ENCODE measurements around the gene BIRC6.

BIRC6 gene

DNA sequence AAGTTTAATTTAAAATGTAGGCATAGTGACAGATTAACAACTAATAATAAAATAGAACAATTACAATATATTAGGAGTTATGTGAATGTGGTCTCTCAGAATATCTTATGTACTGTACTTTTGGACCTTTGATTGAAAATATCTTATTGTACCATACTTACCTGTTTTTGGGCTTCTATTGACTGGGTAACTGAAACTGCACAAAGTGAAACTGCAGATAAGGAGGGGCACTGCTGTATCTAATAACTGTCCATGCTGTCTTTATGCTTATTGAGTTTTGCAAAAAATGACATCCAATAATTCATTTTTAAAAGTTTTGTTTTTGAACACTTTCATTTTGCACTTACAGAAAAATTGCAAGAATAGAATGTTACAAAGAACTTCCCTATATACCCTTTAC, 19.9 kb downstream of the BIRC6 start:
- TF ChIP-seq, protein P1, sequence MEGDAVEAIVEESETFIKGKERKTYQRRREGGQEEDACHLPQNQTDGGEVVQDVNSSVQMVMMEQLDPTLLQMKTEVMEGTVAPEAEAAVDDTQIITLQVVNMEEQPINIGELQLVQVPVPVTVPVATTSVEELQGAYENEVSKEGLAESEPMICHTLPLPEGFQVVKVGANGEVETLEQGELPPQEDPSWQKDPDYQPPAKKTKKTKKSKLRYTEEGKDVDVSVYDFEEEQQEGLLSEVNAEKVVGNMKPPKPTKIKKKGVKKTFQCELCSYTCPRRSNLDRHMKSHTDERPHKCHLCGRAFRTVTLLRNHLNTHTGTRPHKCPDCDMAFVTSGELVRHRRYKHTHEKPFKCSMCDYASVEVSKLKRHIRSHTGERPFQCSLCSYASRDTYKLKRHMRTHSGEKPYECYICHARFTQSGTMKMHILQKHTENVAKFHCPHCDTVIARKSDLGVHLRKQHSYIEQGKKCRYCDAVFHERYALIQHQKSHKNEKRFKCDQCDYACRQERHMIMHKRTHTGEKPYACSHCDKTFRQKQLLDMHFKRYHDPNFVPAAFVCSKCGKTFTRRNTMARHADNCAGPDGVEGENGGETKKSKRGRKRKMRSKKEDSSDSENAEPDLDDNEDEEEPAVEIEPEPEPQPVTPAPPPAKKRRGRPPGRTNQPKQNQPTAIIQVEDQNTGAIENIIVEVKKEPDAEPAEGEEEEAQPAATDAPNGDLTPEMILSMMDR (IDR thresholded peaks at IDR 0.05; ENCODE audit: control extremely low read depth, extremely low read depth, low read depth, missing control alignments): no peak
- DNase-seq (ENCODE audit: extremely low spot score): no peak
- POLR2A ChIA-PET: no interaction called here
- CTCF ChIA-PET: interaction anchor here (1.8 kb wide), 1 partner anchor 17 kb away, joined by 3 read pairs; no protein-coding TSS in a partner anchor

DNA sequence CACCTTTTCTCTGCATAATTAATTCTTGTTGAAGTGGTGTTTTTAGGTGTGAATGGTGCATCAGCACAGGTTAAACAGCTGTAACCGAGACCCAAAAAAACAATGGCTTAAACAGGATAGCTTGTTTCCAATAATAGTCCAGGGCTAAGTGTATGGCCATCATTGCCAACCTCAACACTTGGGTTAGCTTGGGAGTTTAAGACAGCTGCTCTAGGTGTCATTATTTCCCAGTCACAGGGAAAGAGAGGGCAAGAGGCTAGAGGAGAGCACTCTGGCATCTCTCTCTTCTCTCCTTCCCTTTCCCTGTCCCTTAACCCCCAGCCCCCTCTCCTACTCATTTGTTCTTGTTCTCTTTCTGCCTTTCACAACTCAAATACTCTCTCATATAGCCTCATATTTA, 21.1 kb downstream of the BIRC6 start:
- CTCF ChIA-PET: interaction anchor here (1.0 to 1.1 kb wide), 3 partner anchors 13 to 92 kb away, joined by 3 read pairs; no protein-coding TSS in a partner anchor
- DNase-seq (ENCODE audit: extremely low spot score): no peak
- TF ChIP-seq, protein P1 (IDR thresholded peaks at IDR 0.05; ENCODE audit: control extremely low read depth, extremely low read depth, low read depth, missing control alignments): no peak
- POLR2A ChIA-PET: no interaction called here

DNA sequence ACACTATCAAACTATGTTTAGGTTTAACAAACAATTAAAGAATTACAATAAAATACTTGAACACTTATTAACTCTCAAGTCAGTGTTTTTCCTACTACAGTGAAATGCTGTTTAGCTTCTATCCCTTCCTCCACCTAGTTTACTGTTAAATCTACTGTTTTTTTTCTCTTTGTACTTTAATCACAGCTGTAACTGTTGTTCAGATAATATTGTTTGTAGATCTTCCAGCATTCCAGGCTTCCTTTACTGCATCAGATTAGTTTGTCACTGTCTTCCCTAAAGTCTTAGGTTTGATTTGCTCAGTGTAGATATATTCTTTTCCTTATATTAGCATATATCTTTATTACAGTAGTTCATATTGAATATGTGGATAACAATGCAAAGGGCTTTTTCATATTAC, 22.5 kb downstream of the BIRC6 start:
- ChIA-PET POLR2A (no interaction called here), CTCF (interaction anchor here (1.0 to 3.4 kb wide), 5 partner anchors 11 to 26 kb away, joined by 3 to 14 read pairs (median 4); no protein-coding TSS in a partner anchor)
- TF ChIP-seq, protein P1 (IDR thresholded peaks at IDR 0.05; ENCODE audit: control extremely low read depth, extremely low read depth, low read depth, missing control alignments): no peak
- DNase-seq (ENCODE audit: extremely low spot score): no peak

DNA sequence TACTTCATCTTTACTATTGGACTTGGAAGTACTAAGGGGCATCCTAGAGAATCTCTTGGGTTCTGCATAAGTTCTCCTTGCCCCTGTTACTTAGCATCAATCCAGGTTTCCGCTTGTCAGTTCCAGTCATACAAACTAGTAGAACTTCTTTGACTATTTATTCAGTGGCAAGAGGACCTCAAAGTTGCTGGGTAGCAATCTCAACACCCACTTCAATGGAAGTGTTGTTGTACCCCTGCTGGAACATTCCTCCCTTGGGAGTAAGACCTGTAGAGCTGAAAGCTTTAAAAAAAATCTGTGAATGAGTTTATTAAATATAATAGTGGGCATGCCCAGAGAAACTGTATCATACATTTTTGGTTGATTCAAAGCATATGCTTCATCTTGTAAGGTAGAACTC, 27.0 kb downstream of the BIRC6 start:
- no peak for DNase-seq (ENCODE audit: extremely low spot score)
- ChIA-PET CTCF (interaction anchor here (2.1 kb wide), 1 partner anchor 15 kb away, joined by 8 read pairs; no protein-coding TSS in a partner anchor), POLR2A (no interaction called here)
- TF ChIP-seq, protein P1 (IDR thresholded peaks at IDR 0.05; ENCODE audit: control extremely low read depth, extremely low read depth, low read depth, missing control alignments): no peak

DNA sequence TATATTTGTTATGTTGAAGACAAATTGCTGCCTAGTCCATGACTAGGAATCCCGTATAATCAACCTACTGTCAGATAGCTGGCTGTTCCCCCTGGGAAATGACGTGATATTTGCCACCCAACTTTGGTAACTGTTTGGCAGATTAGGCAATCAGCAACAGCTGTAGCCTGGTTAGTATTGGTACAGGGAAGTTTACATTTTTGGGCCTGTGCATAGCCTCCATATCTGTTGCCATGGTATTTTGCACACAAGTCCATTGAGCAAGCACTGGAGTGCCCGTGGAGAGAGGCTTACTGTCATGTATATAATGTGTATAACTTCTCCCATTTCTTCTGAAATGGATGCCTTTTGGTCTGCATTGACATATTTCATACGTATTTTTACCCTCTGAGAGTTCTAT, 27.7 kb downstream of the BIRC6 start:
- DNase-seq (ENCODE audit: extremely low spot score): no peak
- TF ChIP-seq, protein P1 (IDR thresholded peaks at IDR 0.05; ENCODE audit: control extremely low read depth, extremely low read depth, low read depth, missing control alignments): no peak
- CTCF ChIA-PET: interaction anchor here (1.3 to 2.1 kb wide), 3 partner anchors 12 to 24 kb away, joined by 3 to 8 read pairs (median 3); no protein-coding TSS in a partner anchor
- POLR2A ChIA-PET: no interaction called here

DNA sequence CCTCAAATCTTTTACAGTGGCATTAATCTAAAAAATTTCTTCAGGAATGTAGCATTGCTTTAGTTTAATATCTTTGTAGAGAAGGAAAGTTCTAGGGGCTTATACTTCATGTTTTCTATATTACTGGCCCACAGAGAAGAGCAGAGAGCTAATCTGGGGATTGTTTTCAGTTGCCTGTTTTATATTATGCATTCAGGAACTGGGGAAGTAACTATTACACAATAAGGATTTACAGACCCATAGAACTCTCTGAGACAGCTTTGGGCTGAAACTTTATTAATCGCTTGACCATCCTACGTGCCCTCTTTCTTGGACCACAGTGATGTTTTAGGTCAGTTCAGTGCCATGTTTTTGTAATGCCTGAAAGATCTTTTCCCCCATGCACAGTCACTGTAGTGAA, 29.9 kb downstream of the BIRC6 start:
- POLR2A ChIA-PET: no interaction called here
- DNase-seq (ENCODE audit: extremely low spot score): no peak
- CTCF ChIA-PET: interaction anchor here (1.9 kb wide), 1 partner anchor 18 kb away, joined by 5 read pairs; no protein-coding TSS in a partner anchor

More for the DNA sequence above, 29.9 kb downstream of the BIRC6 start:
- TF ChIP-seq, protein P1 (IDR thresholded peaks at IDR 0.05; ENCODE audit: control extremely low read depth, extremely low read depth, low read depth, missing control alignments): no peak
